Activated naive CD4-positive, alpha-beta T cell treated with anti-CD3 and anti-CD28 coated beads for 36 hours (primary cell): ENCODE data around the gene OR8B12. TPM values are rescaled to one million over a fixed set of nuclear protein-coding genes. Genes with fewer than 3 reads are reported as not detected.
A peak's percentile ranks its signal among the peaks of the same experiment; 100 is the strongest.

Experiments
- CTCF ChIA-PET: fragments of 350-600 bp; sonication (Branson Sonifier 250); formaldehyde crosslinking; loops from one replicate; lab custom pipeline; 2021; ENCODE audit warnings: antibody characterized with exemption; lab: Charles Lee
- DNase-seq: peaks from one replicate; pipeline ENCODE4 v3.0.0-alpha.2; 2020
- H3K27ac Mint-ChIP-seq: one replicate; pipeline ENCODE4 v1.8.0; 2021; ENCODE audit warnings: mild to moderate bottlenecking, mixed read lengths
- H3K27me3 Mint-ChIP-seq: one replicate; pipeline ENCODE4 v1.8.0; 2021; ENCODE audit warnings: low read depth, mixed read lengths
- H3K36me3 Mint-ChIP-seq: one replicate; pipeline ENCODE4 v1.8.0; 2021; ENCODE audit warnings: low read depth, mixed read lengths
- H3K4me1 Mint-ChIP-seq: one replicate; pipeline ENCODE4 v1.8.0; 2021; ENCODE audit warnings: low read depth, mixed read lengths
- H3K4me3 Mint-ChIP-seq: one replicate; pipeline ENCODE4 v1.8.0; 2021; ENCODE audit warnings: mild to moderate bottlenecking, moderate library complexity, mixed read lengths
- H3K9me3 Mint-ChIP-seq: one replicate; pipeline ENCODE4 v1.8.0; 2021; ENCODE audit warnings: mixed read lengths
- intact Hi-C: fragments of 100-400 bp; cut with micrococcal nuclease; formaldehyde crosslinking; loops from one replicate; pipeline ENCODE4 v1.15.1; 2023
- total RNA-seq, 2 experiments: library from RNA; stranded (reverse); gene quantifications; one replicate each; pipeline ENCODE4 v1.2.3, GENCODE V29; 2021

Gene OR8B12, protein sequence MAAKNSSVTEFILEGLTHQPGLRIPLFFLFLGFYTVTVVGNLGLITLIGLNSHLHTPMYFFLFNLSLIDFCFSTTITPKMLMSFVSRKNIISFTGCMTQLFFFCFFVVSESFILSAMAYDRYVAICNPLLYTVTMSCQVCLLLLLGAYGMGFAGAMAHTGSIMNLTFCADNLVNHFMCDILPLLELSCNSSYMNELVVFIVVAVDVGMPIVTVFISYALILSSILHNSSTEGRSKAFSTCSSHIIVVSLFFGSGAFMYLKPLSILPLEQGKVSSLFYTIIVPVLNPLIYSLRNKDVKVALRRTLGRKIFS
- not detected for total RNA-seq

DNA sequence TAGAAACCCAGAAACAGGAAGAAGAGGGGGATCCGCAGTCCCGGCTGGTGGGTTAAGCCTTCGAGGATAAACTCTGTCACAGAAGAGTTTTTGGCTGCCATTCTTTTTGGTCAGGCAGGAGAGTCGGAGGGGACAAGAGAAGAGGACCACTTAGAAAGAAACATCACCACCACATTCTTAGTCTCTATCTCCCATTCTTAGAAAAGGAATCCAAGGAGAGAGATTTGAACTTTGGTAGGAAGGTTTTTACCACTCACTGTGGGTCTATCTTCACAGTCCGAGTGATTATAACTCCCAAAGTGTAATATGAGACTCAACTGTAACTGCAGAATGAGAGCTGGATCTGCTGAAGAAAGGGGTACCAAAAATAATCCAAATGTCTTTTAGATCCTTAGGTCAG is at the start of gene OR8B12:
Gene OR8B12, minus strand, starts transcription at position 101 of the 400 bp plus-strand sequence. Its CDS starts 0 bp downstream, at position 101.
- DNase-seq = no peak
- no peak within 1 kb of the TSS for H3K4me3 Mint-ChIP-seq
- intact Hi-C loops = no loop called here
- H3K9me3 Mint-ChIP-seq = no peaks in the 10 kb centered on the region
- peaks cover 10% of the 10 kb centered on the region for H3K27me3 Mint-ChIP-seq
- no peaks in the 10 kb centered on the region for H3K36me3 Mint-ChIP-seq
- H3K4me1 Mint-ChIP-seq = no peaks in the 10 kb centered on the region
- H3K27ac Mint-ChIP-seq = no peak within 1 kb of the TSS
- CTCF ChIA-PET = no interaction called here

DNA sequence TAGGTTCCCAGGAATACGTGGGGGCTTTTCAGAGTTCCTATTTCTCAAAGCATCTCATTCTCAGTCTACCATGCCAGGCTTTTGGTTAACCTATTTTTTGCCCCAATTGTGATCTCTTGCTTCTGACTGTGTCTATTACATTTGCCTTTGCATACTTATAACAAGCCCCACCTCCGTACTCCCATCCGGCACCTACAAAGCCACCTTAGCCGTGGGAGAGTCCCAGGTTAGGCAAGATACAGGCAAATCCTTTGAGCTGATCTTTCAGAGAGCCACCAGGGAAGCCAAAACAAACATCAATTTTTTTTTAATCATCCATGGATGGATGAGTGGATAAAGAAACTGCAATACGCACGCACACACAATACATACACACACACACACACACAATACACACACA is 49.2 kb upstream of the OR8B12 start:
- Mint-ChIP-seq H3K36me3 (no peaks in the 10 kb centered on the region), H3K4me3 (no peak overlapping the region), H3K4me1 (no peaks in the 10 kb centered on the region), H3K9me3 (no peaks in the 10 kb centered on the region), H3K27ac (no peak overlapping the region), H3K27me3 (peaks cover 17% of the 10 kb centered on the region)
- CTCF ChIA-PET = interaction anchor here (0.6 kb wide), 2 partner anchors 177 to 197 kb away, joined by 3 to 4 read pairs; no protein-coding TSS in a partner anchor
- no peak for DNase-seq
- intact Hi-C loops = no loop called here

DNA sequence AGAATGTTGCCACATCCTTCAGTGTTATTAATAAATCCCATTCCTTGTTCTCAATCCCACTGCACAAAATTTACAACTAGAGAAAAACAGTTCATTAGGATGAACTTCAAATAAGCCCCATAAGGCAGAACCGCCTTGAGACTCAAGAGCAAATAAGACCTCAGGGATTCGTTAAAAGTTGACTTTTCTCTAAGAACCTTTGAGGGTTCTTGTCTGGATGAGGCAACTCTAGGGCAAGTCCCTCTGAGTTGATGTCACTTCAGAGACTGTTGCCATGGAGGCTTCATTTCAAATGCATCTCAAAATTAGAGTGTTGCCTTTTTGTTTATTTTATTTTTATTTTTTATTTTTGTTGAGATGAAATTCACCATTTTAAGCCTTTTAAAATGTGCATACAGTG is 48.0 kb upstream of the OR8B12 start:
- H3K4me3 Mint-ChIP-seq = no peak overlapping the region
- DNase-seq = no peak
- H3K36me3 Mint-ChIP-seq = no peaks in the 10 kb centered on the region
- H3K4me1 Mint-ChIP-seq = no peaks in the 10 kb centered on the region
- CTCF ChIA-PET = no interaction called here
- H3K9me3 Mint-ChIP-seq = no peaks in the 10 kb centered on the region
- peaks cover 15% of the 10 kb centered on the region for H3K27me3 Mint-ChIP-seq
- no peak overlapping the region for H3K27ac Mint-ChIP-seq
- intact Hi-C loops = loop anchor here (2.0 kb wide), 1 partner anchor 521 kb away; no protein-coding TSS in a partner anchor

DNA sequence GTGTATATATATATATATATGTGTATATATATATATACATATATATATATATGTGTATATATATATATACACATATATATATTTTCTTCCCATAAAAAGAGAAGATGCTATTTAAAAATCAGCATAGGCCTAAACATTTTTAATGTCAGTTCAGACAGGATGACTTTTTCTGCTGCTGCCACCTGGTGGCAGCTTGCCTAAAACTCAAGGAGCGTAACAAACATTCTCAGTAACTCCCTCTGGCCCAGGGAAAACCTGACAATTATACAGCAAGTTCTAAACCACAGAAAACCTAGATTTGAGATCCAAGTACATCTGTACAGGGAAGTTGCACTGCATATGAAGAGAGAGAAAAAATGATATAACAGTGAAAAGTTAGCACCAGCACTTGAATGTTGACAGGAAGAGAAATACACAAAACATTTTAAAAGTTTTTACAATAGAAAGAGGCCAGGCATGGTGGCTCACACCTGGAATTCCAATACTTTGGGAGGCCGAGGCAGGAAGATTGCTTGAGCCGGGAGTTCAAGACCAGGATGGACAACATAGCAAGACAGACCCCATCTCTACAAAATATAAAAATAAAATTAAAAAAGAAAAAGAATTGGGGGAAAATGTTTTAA is 42.9 kb upstream of the OR8B12 start:
- peak; percentile 70 for DNase-seq
- H3K36me3 Mint-ChIP-seq = no peaks in the 10 kb centered on the region
- H3K9me3 Mint-ChIP-seq = no peaks in the 10 kb centered on the region
- no peak overlapping the region for H3K27ac Mint-ChIP-seq
- H3K27me3 Mint-ChIP-seq = peaks cover 14% of the 10 kb centered on the region
- no peaks in the 10 kb centered on the region for H3K4me1 Mint-ChIP-seq
- no peak overlapping the region for H3K4me3 Mint-ChIP-seq
- intact Hi-C loops = loop anchor here (1.0 kb wide), 2 partner anchors 171 to 184 kb away; no protein-coding TSS in a partner anchor
- CTCF ChIA-PET = interaction anchor here (0.7 to 2.9 kb wide), 7 partner anchors 8 to 364 kb away, joined by 3 to 17 read pairs (median 6); no protein-coding TSS in a partner anchor

DNA sequence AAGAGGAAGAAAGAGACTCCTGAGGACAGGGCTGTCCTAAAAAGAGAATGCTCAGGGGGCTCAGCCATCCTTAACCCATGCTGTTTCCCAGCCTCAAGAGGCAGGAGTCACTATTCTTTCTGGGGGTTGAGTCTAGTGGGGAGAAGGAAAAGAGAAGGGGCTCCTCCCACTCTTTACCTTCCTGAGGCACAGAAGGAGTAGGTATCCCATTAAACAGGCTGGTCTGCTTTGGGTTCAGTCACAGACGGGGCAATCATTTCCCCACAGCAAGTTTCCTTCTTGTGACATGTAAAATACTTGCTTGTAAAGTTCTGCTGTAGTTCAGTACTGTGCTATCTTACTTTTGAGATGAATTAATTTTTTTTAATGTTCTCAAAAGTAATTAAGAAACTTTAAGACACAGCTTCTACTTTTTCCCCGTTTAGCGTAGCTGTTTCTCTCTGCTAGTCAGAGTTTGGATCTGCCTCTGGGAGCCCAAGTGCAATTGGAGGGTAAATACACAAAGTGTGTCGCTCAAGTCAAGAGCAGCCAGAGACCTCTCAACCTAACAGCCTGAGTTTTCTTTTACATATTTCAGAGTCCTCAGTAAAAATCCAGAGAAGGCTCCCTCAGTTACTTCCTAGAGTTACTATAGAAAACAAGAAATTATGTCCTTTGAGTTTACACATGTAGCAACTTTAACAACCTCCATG is 41.4 kb upstream of the OR8B12 start:
- H3K9me3 Mint-ChIP-seq = no peaks in the 10 kb centered on the region
- H3K4me1 Mint-ChIP-seq = no peaks in the 10 kb centered on the region
- H3K27me3 Mint-ChIP-seq = peaks cover 14% of the 10 kb centered on the region
- no peak overlapping the region for H3K4me3 Mint-ChIP-seq
- CTCF ChIA-PET = interaction anchor here (0.8 to 2.9 kb wide), 7 partner anchors 10 to 513 kb away, joined by 3 to 17 read pairs (median 4); no protein-coding TSS in a partner anchor
- no peak overlapping the region for H3K27ac Mint-ChIP-seq
- intact Hi-C loops = no loop called here
- H3K36me3 Mint-ChIP-seq = no peaks in the 10 kb centered on the region
- DNase-seq = no peak

DNA sequence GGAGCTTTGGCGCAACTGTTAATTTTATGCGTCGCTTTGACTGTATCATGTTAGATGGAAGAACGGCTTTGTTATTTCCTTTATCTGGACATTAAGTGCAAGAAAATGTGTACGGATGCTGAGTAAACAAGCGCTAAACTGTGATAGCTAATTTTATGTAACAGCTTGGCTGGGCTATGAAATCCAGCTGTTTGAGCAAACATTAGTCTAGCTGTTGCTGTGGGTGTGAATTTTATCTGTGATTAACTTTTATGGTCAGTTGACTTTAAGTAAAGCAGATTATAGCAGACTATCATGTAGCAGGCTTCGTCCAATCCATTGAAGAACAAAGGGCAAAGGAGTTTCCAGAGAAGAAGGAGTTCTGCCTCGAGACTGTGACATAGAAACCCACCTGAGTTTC is 40.3 kb upstream of the OR8B12 start:
- DNase-seq = no peak
- intact Hi-C loops = no loop called here
- Mint-ChIP-seq H3K4me1 (no peaks in the 10 kb centered on the region), H3K36me3 (no peaks in the 10 kb centered on the region), H3K27me3 (peaks cover 14% of the 10 kb centered on the region), H3K4me3 (no peak overlapping the region), H3K9me3 (no peaks in the 10 kb centered on the region), H3K27ac (no peak overlapping the region)
- CTCF ChIA-PET = interaction anchor here (1.0 to 2.9 kb wide), 4 partner anchors 10 to 512 kb away, joined by 3 to 16 read pairs (median 6); no protein-coding TSS in a partner anchor

DNA sequence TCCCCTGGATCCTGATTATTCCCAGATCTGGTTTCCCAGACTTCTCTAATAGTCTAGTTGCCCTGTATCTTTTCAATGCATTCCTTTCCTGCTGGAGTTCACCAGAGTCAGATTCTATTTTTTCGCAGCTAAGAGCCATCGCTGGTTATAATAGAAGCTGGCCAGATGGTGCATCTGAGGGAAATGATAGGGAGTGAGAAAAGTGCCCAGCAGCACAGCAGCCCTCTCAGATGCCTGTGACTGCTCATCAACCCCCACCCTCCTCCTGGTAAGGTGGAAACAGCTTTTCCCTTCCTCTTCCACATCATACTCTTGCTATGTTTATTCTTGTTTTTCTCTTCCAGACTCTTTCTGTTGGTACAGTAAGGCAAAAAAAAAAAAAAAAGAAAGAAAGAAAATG is 39.1 kb upstream of the OR8B12 start:
- H3K36me3 Mint-ChIP-seq = no peaks in the 10 kb centered on the region
- DNase-seq = no peak
- no peak overlapping the region for H3K27ac Mint-ChIP-seq
- no peaks in the 10 kb centered on the region for H3K9me3 Mint-ChIP-seq
- CTCF ChIA-PET = interaction anchor here (2.2 kb wide), 1 partner anchor 166 kb away, joined by 10 read pairs; no protein-coding TSS in a partner anchor
- H3K4me3 Mint-ChIP-seq = no peak overlapping the region
- intact Hi-C loops = no loop called here
- peaks cover 8% of the 10 kb centered on the region for H3K27me3 Mint-ChIP-seq
- no peaks in the 10 kb centered on the region for H3K4me1 Mint-ChIP-seq

DNA sequence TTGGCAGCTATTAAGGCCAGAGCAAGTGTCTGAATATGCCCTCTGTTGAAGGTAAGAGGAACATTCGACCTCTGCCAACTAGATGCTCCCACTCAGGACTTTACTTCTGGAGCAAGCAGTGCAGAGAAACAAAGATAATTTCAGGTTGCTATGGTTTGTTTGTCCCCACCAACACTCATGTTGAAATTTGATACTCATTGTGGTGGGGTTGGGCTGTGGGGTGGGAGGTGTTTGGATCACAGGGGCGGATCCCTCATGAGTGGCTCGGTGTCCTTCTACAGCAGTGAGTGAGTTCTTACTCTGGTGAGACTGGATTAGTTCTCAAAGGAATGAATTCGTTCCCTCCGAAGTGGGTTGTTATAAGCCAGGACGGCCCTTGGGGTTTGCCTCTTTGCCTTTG is 38.4 kb upstream of the OR8B12 start:
- CTCF ChIA-PET = no interaction called here
- intact Hi-C loops = no loop called here
- DNase-seq = no peak
- no peak overlapping the region for H3K27ac Mint-ChIP-seq
- no peaks in the 10 kb centered on the region for H3K4me1 Mint-ChIP-seq
- H3K4me3 Mint-ChIP-seq = no peak overlapping the region
- H3K36me3 Mint-ChIP-seq = no peaks in the 10 kb centered on the region
- H3K9me3 Mint-ChIP-seq = no peaks in the 10 kb centered on the region
- H3K27me3 Mint-ChIP-seq = peaks cover 3% of the 10 kb centered on the region

DNA sequence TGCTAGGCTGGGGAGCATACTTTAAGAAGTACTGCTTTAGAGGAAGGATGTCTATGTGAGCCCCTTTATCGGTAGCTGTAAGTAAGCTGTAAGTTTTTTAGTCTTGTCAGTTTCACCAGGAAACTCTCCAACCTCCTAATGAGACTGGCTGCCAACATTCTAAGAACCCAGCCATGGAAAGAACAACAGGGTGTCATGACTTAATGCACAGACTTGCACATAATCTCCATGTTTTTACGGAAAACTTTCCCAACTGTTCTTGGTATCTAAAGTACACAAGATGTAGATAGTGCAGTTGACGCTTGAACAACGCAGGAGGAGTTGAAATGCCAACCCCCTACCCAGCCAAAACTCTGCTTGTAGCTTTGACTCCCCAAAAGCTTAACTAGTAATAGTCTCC is 35.3 kb upstream of the OR8B12 start:
- H3K27me3 Mint-ChIP-seq = no peaks in the 10 kb centered on the region
- DNase-seq = no peak

DNA sequence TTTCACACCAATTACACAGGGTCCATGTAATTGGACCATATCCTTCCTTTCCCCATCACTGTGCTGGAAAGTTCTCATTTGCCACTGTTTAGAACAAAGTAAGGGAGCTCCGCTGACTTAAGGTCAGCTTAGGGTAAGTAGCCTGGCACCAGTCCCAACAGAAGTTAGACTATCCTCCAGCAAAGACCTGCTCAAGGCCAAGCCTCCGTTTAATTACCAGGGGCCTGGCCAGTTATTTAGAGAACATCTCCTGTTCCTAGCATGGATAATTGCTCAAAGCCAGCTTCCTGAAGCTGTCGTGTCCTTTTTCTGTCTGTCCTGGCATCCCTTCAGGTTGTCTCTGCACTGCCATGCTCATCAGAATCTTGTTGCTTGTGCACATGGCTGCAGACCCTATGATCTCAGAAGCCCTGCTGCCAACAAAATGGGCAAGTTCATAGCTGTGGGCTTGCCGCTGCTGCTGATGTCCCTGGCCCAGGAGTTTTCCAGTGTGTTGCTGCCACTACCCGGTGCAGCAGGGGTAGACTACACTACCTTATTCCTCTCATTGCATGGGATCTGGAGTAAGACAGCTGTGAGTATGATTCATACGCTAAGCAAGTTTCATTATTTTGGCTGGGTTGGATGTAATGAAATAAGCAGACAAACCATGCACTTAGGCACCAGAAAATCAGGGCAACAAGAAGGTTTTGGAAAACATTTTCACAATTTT is 34.4 kb upstream of the OR8B12 start:
- Mint-ChIP-seq H3K4me3 (no peak overlapping the region), H3K9me3 (no peaks in the 10 kb centered on the region), H3K27me3 (peaks cover under 1% of the 10 kb centered on the region), H3K27ac (no peak overlapping the region), H3K4me1 (no peaks in the 10 kb centered on the region), H3K36me3 (no peaks in the 10 kb centered on the region)
- no peak for DNase-seq
- CTCF ChIA-PET = interaction anchor here (0.9 to 1.0 kb wide), 2 partner anchors 166 to 177 kb away, joined by 3 to 4 read pairs; no protein-coding TSS in a partner anchor
- intact Hi-C loops = no loop called here

More for the DNA sequence above, 35.3 kb upstream of the OR8B12 start:
- Mint-ChIP-seq H3K36me3 (no peaks in the 10 kb centered on the region), H3K4me1 (no peaks in the 10 kb centered on the region), H3K27ac (no peak overlapping the region), H3K4me3 (no peak overlapping the region), H3K9me3 (no peaks in the 10 kb centered on the region)
- CTCF ChIA-PET = interaction anchor here (0.9 kb wide), 1 partner anchor 177 kb away, joined by 4 read pairs; no protein-coding TSS in a partner anchor
- intact Hi-C loops = no loop called here

DNA sequence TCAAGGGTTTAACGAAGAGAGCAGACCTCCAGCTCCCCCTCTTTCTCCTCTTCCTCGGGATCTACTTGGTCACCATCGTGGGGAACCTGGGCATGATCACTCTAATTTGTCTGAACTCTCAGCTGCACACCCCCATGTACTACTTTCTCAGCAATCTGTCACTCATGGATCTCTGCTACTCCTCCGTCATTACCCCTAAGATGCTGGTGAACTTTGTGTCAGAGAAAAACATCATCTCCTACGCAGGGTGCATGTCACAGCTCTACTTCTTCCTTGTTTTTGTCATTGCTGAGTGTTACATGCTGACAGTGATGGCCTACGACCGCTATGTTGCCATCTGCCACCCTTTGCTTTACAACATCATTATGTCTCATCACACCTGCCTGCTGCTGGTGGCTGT is 26.7 kb upstream of the OR8B12 start:
- no peak overlapping the region for H3K4me3 Mint-ChIP-seq
- H3K27me3 Mint-ChIP-seq = peaks cover 17% of the 10 kb centered on the region
- H3K27ac Mint-ChIP-seq = no peak overlapping the region
- H3K9me3 Mint-ChIP-seq = no peaks in the 10 kb centered on the region
- no peaks in the 10 kb centered on the region for H3K4me1 Mint-ChIP-seq
- CTCF ChIA-PET = no interaction called here
- no peaks in the 10 kb centered on the region for H3K36me3 Mint-ChIP-seq
- intact Hi-C loops = no loop called here
- DNase-seq = no peak

DNA sequence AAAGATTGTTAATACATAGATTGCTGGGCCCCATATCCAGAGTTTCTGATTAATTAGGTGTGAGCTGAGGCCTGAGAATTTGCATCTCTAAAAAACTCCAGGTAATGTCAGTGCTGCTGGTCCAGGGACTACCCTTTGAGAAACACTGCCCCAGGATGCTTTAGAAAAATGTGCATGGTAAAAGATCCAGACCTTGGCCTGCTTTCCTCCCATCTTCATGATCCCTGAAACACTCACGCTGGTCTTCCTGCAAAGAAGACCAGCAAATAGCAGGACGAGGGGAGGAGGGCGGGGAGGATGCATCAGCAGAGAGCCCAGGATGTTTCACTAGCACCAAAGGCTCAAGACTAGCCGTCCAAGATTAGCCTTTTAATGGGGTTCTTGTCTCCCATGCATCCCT is 26.2 kb upstream of the OR8B12 start, which contains the start of gene OR8A1:
Gene OR8A1, plus strand, starts transcription at position 301 of the 400 bp plus-strand sequence. CDS start 123 bp downstream, outside the sequence.
- CTCF ChIA-PET = no interaction called here
- intact Hi-C loops = no loop called here
- Mint-ChIP-seq H3K36me3 (no peaks in the 10 kb centered on the region), H3K9me3 (no peaks in the 10 kb centered on the region), H3K27me3 (peaks cover 17% of the 10 kb centered on the region), H3K27ac (no peak within 1 kb of the TSS), H3K4me3 (no peak within 1 kb of the TSS), H3K4me1 (no peaks in the 10 kb centered on the region)
- no peak for DNase-seq
